EL (cell line): ENCODE data around the gene LIN9.
"Not testable (repeated sequence)": the region's sequence is repeated elsewhere in the genome, so short reads cannot be mapped to it uniquely, and the experiment has no call there.

Source experiments
- DNase-seq: peaks from one replicate; pipeline ENCODE4 v3.0.0-alpha.2; 2016

The LIN9 gene

GRCh38 chr1:226308723-226309397, at the start of gene LIN9:
LIN9 (minus strand) TSS chr1:226309164; CDS start chr1:226309139, 25 bp downstream.
- peak; percentile 92 for DNase-seq

- DNase-seq, result no peak
Measured at GRCh38 chr1:226357416-226357815, 48.5 kb upstream of the LIN9 start.

GRCh38 chr1:226355669-226356551, 46.9 kb upstream of the LIN9 start:
- DNase-seq, result no peak

- DNase-seq, result no peak
Measured at GRCh38 chr1:226355016-226355415, 46.1 kb upstream of the LIN9 start.

- DNase-seq, result no peak
Measured at GRCh38 chr1:226353698-226354525, 44.9 kb upstream of the LIN9 start.

GRCh38 chr1:226351709-226352108, 42.7 kb upstream of the LIN9 start:
- DNase-seq, result peak; percentile 30

- no peak for DNase-seq
Measured at GRCh38 chr1:226350519-226350865, 41.5 kb upstream of the LIN9 start.

- DNase-seq, result no peak
Measured at GRCh38 chr1:226349801-226350518, 41.0 kb upstream of the LIN9 start.

- DNase-seq, result no peak
Measured at GRCh38 chr1:226349081-226349480, 40.1 kb upstream of the LIN9 start.

GRCh38 chr1:226344441-226345259, 35.7 kb upstream of the LIN9 start:
- no peak for DNase-seq

GRCh38 chr1:226342656-226343055, 33.7 kb upstream of the LIN9 start:
- DNase-seq, result no peak

- DNase-seq, result not testable (repeated sequence)
Measured at GRCh38 chr1:226340111-226340510, 31.1 kb upstream of the LIN9 start.

GRCh38 chr1:226337276-226337875, 28.4 kb upstream of the LIN9 start:
- DNase-seq, result no peak

- DNase-seq, result no peak
Measured at GRCh38 chr1:226335661-226336060, 26.7 kb upstream of the LIN9 start.

- DNase-seq, result no peak
Measured at GRCh38 chr1:226332947-226333346, 24.0 kb upstream of the LIN9 start.

- no peak for DNase-seq
Measured at GRCh38 chr1:226329237-226329636, 20.3 kb upstream of the LIN9 start.

GRCh38 chr1:226327761-226328162, 18.8 kb upstream of the LIN9 start:
- no peak for DNase-seq

- peak; percentile 41 for DNase-seq
Measured at GRCh38 chr1:226325178-226325577, 16.2 kb upstream of the LIN9 start.

- DNase-seq, result no peak
Measured at GRCh38 chr1:226324479-226324878, 15.5 kb upstream of the LIN9 start.

- no peak for DNase-seq
Measured at GRCh38 chr1:226322986-226323385, 14.0 kb upstream of the LIN9 start.

GRCh38 chr1:226320930-226321329, 12.0 kb upstream of the LIN9 start:
- no peak for DNase-seq
